Memory B cell (primary cell): ENCODE results near the gene PHOSPHO1.
"Not testable (repeated sequence)": the region's sequence is repeated elsewhere in the genome, so short reads cannot be mapped to it uniquely, and the experiment has no call there.

Experiments used
- ATAC-seq: fragments of 150-1000 bp; cut with Tn5 transposase; 2 replicates; pipeline ENCODE4 v1.10.0; 2021; ENCODE audit warnings: low read depth, mild to moderate bottlenecking, moderate library complexity
- DNase-seq, 2 donors: peaks; one replicate each; pipeline ENCODE4 v3.0.0; 2022; ENCODE audit warnings: low spot score in 2 of 2
- H3K27ac Mint-ChIP-seq: one replicate; pipeline ENCODE4 v1.8.0; 2022; ENCODE audit warnings: mild to moderate bottlenecking, moderate library complexity, mixed read lengths
- H3K27me3 Mint-ChIP-seq: one replicate; pipeline ENCODE4 v1.8.0; 2022; ENCODE audit warnings: mixed read lengths
- H3K36me3 Mint-ChIP-seq: one replicate; pipeline ENCODE4 v1.8.0; 2022; ENCODE audit warnings: mild to moderate bottlenecking, mixed read lengths
- H3K4me1 Mint-ChIP-seq: one replicate; pipeline ENCODE4 v1.8.0; 2022; ENCODE audit warnings: mixed read lengths
- H3K4me3 Mint-ChIP-seq: one replicate; pipeline ENCODE4 v1.8.0; 2022; ENCODE audit warnings: mild to moderate bottlenecking, moderate library complexity, mixed read lengths
- H3K9me3 Mint-ChIP-seq: one replicate; pipeline ENCODE4 v1.8.0; 2022; ENCODE audit warnings: mixed read lengths

The PHOSPHO1 gene

DNA sequence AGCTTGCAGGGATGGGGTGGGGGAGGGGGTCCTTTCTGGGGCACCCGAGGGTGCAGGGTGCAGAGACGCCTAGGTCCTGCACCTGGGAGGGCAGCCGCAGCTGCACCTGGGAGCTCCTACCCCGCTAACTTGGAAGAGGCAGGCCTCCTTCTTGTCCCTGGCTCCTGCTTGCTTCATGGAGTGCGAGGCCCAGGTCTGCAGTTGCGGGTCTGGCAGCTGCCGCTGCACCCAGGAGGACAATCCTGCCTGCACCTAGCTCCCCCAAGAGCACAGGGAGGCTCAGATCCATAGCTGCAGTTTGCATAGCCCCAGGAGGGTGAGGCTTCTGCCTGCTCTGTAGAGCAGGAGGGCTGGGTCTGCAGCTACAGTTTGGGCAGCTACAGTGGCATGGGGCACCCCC is 46.8 kb downstream of the PHOSPHO1 start:
- peaks cover 2% of the 10 kb centered on the region for H3K4me1 Mint-ChIP-seq
- peaks cover 8% of the 10 kb centered on the region for H3K9me3 Mint-ChIP-seq
- H3K27ac Mint-ChIP-seq: no peak overlapping the region
- H3K27me3 Mint-ChIP-seq: no peaks in the 10 kb centered on the region
- peaks cover 2% of the 10 kb centered on the region for H3K36me3 Mint-ChIP-seq
- ATAC-seq (no peak), DNase-seq (no peak)
- H3K4me3 Mint-ChIP-seq: no peak overlapping the region

DNA sequence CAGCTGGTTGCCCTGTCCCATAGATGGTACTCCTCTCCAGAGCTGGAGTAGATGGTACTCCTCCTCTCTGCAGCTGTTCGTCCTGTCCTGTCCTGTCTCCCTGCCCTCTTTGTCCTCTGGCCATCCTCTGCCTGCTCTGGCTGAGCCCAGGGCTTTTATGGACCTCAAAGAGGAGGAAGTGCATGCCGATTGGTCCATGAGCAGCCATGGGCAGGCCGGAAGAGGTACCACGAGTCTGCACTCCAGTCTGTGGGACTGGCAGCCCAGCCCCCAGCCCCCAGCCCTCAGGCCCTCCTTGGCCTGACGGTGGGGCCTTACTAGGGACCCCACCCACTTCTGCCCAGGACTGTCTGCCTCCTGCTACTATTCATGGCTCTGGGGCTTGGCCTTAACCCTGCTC is 47.2 kb downstream of the PHOSPHO1 start:
- H3K4me3 Mint-ChIP-seq: no peak overlapping the region
- no peak overlapping the region for H3K27ac Mint-ChIP-seq
- DNase-seq (no peak), ATAC-seq (no peak)
- H3K9me3 Mint-ChIP-seq: peaks cover 8% of the 10 kb centered on the region
- H3K27me3 Mint-ChIP-seq: no peaks in the 10 kb centered on the region
- peaks cover 2% of the 10 kb centered on the region for H3K4me1 Mint-ChIP-seq
- peaks cover 2% of the 10 kb centered on the region for H3K36me3 Mint-ChIP-seq

DNA sequence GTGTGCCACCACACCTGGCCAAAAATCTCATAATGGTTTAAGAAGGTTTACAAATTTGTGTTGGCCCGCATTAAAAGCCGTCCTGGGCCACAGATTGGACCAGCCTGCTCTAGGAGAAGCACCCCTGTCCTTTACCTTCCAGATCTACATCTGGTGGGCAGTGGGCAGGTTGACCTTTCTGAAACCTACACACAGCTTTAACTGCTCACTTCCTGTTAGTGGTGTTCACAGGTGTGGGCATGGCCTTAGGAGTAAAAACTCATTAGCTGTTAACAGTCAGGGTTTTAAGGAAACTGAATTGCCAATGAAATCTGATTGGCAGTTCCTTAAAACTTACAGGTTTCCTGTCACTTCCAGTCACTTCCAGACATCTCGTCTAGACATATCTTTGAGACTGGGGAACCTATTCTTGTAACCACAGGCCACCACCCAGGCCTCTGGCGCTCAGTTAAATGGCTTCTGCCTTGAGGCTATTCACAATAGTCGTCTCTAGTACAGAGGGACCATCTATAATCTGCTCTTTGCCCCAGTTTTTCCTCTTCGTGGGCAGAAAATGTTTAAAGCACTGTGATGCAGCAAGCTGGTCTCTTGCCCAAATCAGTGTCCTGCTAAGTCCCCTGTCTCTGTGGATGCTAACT is 49.5 kb downstream of the PHOSPHO1 start:
- no peak overlapping the region for H3K27ac Mint-ChIP-seq

DNA sequence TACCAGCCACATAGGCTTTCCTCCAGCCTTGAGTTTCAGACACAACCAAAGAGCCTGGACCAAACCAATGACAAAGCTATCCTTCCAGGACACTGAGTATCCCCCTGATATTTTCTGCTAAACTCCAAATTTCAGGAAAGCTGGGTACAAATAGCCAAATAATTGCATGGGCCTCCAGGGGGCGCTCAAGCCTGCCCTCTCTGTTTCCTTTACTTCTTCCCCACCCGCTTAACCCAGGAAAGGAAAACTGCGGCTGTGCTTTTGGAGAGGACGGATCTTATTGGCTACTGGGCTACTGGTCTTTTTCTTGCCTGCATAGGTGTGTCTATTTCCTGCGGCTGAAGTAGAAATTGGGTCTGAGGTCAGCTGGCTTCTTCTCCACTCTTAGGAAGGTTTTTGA is 50.3 kb downstream of the PHOSPHO1 start:
- H3K36me3 Mint-ChIP-seq: peaks cover 4% of the 10 kb centered on the region
- H3K4me1 Mint-ChIP-seq: peaks cover 2% of the 10 kb centered on the region
- H3K27ac Mint-ChIP-seq: no peak overlapping the region
- DNase-seq (peak; percentile 56 to 62), ATAC-seq (peak; percentile 53)
- no peak overlapping the region for H3K4me3 Mint-ChIP-seq
- H3K9me3 Mint-ChIP-seq: peaks cover 11% of the 10 kb centered on the region
- peaks cover 2% of the 10 kb centered on the region for H3K27me3 Mint-ChIP-seq

More for the DNA sequence above, 49.5 kb downstream of the PHOSPHO1 start:
- H3K4me3 Mint-ChIP-seq: no peak overlapping the region
- no peaks in the 10 kb centered on the region for H3K27me3 Mint-ChIP-seq
- peaks cover 2% of the 10 kb centered on the region for H3K4me1 Mint-ChIP-seq
- DNase-seq (no peak), ATAC-seq (no peak)
- peaks cover 8% of the 10 kb centered on the region for H3K9me3 Mint-ChIP-seq
- peaks cover 2% of the 10 kb centered on the region for H3K36me3 Mint-ChIP-seq

DNA sequence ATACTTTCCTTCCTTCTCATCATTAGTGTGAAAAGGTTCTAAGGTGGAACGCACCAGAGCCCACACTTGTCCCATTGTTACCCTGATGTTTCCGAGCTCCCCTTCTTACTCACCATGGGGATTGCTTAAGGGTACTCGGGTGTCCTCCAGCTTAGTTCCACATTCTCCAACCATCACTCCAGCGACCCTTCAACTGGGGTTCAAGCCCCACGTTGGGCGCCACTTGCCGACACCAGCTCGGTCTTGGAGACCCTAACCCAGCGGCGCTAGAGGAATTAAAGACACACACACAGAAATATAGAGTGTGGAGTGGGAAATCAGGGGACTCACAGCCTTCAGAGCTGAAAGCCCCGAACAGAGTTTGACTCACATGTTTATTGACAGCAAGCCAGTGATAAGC is 54.6 kb downstream of the PHOSPHO1 start:
- ATAC-seq, DNase-seq, H3K4me1 Mint-ChIP-seq, H3K4me3 Mint-ChIP-seq, H3K36me3 Mint-ChIP-seq, H3K27ac Mint-ChIP-seq: not testable (repeated sequence)
- peaks cover 11% of the 10 kb centered on the region for H3K9me3 Mint-ChIP-seq
- peaks cover 15% of the 10 kb centered on the region for H3K27me3 Mint-ChIP-seq
